ENCODE measurements around the gene COLQ.
"Not testable (repeated sequence)": the region's sequence is repeated elsewhere in the genome, so short reads cannot be mapped to it uniquely, and the experiment has no call there.

Gene COLQ

DNA sequence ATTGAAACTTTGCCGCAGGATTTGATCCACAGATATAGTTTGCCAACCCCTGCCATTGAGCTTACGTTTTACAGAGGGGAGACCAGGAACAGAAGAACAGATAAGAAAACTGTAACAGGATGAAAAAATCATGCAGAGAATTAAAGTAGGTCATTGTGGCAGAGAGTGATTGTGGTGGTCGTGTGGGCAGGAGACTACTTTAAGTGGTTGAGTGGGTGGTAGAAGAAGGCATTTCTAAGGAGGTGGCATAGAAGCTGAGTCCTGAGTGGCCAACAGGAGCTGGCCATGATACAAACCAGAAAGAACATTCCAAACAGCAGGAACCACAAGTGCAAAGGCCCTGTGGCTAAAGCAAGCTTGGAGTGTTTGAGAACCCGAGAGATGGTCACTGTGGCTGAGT is 34.5 kb downstream of the COLQ start:
- Mint-ChIP-seq H3K4me3 (no peak overlapping the region), H3K4me1 (no peaks in the 10 kb centered on the region), H3K27ac (no peak overlapping the region), H3K9me3 (no peaks in the 10 kb centered on the region), H3K27me3 (peaks cover 10% of the 10 kb centered on the region), H3K36me3 (peaks cover 19% of the 10 kb centered on the region)
- no peak for ATAC-seq

DNA sequence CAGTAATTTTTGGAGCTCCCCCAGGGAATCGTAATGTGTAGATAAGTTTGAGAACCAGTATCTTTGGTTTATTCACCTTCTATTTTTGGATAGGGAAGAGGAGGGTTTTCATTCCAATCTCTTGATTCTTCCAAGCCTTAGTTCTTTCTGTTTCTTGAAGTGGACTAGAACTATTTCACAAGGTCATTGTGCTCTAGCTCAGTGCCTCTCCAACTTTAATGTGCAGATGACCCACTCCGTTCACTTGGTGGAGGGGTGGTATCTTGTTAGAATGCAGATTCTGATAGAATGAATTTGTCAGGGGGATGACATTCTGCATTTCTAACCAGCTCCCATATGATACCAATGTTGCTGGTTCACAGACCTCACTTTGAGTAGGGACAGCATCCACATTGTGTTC is 35.5 kb downstream of the COLQ start:
- peaks cover 19% of the 10 kb centered on the region for H3K36me3 Mint-ChIP-seq
- H3K27ac Mint-ChIP-seq: no peak overlapping the region
- H3K9me3 Mint-ChIP-seq: no peaks in the 10 kb centered on the region
- no peaks in the 10 kb centered on the region for H3K4me1 Mint-ChIP-seq
- peaks cover 10% of the 10 kb centered on the region for H3K27me3 Mint-ChIP-seq
- no peak overlapping the region for H3K4me3 Mint-ChIP-seq
- ATAC-seq: no peak

DNA sequence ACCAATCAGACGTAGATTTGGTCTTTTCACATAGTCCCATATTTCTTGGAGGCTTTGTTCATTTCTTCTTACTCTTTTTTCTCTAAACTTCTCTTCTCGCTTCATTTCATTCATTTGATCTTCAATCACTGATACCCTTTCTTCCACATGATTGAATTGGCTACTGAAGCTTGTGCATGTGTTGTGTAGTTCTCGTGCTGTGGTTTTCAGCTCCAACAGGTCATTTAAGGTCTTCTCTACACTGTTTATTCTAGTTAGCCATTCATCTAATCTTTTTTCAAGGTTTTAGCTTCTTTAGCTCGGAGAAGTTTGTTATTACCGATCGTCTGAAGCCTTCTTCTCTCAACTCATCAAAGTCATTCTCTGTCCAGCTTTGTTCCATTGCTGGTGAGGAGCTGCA is 37.0 kb downstream of the COLQ start:
- H3K27ac Mint-ChIP-seq, H3K27me3 Mint-ChIP-seq, H3K4me3 Mint-ChIP-seq, H3K4me1 Mint-ChIP-seq, H3K9me3 Mint-ChIP-seq, ATAC-seq: not testable (repeated sequence)
- peaks cover 19% of the 10 kb centered on the region for H3K36me3 Mint-ChIP-seq

DNA sequence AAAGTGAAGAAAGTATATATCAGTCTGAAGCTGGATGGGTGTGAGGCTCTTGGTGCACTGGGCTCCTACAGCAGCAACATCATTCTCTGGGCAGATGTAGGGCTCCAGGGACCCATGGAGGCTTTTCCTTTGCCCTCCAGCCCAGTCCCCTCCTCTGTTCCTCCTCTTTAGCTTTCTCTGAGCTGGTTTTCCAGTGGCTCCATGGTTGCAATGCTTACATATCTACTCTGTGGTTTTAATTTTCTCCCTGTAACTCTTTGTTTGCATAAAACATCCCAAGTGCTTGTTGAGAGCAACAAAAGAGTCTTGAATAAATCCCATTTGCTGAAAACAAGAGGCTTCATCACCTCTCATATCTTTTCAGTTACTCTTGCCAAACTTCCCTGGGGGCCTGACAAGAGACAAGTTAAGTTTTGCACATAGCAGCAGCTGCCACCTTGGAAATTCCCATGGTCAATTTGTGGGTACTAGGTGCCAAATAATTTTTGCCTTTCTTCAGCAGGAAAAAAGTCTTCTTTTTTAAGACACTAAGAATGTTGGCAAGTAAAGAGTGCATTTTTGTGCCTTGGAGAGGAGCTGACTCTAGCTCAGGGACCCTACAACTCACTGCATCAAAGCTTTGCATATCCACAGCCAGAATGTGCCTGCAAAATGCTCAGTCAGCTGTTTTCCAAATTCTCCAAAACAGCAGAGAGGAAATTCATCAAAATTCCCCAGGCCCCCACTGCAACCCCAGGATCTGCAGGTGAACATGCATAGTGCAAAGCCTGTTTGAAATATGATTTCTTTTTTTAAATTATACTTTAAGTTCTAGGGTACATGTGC is 41.9 kb downstream of the COLQ start:
- H3K4me3 Mint-ChIP-seq: no peak overlapping the region
- H3K9me3 Mint-ChIP-seq: no peaks in the 10 kb centered on the region
- H3K36me3 Mint-ChIP-seq: peaks cover 4% of the 10 kb centered on the region
- ATAC-seq: no peak
- no peaks in the 10 kb centered on the region for H3K4me1 Mint-ChIP-seq
- no peak overlapping the region for H3K27ac Mint-ChIP-seq
- peaks cover 10% of the 10 kb centered on the region for H3K27me3 Mint-ChIP-seq

DNA sequence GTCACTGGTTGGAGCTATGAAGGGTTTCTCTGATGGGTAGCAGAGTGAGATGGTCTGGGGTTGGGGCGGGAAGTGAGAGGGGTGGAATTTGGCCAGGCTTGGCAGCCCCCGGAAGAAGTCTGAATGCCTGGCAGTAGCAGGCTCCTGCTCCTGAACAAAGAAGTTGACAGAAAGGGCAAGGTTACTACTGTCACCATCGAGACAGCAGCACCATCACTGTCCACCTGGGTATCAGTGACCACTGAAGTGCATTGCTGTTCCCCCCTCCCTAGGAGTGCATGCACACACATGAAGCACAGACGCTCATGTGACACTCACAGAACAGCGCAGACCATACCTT is 42.9 kb downstream of the COLQ start:
- no peak for ATAC-seq
- Mint-ChIP-seq H3K36me3 (no peaks in the 10 kb centered on the region), H3K4me1 (no peaks in the 10 kb centered on the region), H3K27ac (no peak overlapping the region), H3K9me3 (no peaks in the 10 kb centered on the region), H3K4me3 (no peak overlapping the region), H3K27me3 (peaks cover 7% of the 10 kb centered on the region)

DNA sequence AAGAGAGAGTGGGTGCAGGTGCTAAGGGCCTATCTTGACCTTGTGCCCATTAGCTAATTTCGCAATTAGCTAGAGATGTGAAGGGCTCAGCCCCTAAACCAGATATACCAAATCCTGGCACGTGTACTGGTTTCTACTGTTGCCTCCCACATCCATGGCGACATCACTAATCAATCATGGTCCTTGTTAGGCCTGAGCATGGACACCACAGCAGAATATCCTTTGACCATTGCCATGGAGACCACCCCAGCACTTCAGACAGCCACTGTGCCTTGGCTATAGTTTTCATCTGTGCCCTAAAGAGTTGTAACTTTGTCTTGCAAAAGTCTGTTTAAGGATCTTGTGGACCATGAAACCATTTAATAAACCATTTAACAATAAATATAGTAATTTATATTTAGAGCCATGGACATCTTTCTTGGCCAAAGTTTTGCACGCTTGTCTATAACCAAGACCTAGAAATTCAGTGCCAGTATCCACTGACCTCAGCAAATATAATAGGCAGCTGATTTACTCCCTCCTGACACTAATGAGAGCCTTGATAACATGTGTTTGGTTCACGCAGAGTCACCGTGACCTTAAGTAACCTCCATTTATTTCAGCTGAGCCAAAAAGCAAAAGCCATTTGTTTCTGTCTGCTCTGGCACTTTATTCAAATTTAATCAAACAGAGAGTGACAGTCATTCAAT is 43.4 kb downstream of the COLQ start:
- Mint-ChIP-seq H3K36me3 (no peaks in the 10 kb centered on the region), H3K27me3 (peaks cover 2% of the 10 kb centered on the region), H3K4me1 (no peaks in the 10 kb centered on the region), H3K27ac (no peak overlapping the region), H3K4me3 (no peak overlapping the region), H3K9me3 (no peaks in the 10 kb centered on the region)
- no peak for ATAC-seq

DNA sequence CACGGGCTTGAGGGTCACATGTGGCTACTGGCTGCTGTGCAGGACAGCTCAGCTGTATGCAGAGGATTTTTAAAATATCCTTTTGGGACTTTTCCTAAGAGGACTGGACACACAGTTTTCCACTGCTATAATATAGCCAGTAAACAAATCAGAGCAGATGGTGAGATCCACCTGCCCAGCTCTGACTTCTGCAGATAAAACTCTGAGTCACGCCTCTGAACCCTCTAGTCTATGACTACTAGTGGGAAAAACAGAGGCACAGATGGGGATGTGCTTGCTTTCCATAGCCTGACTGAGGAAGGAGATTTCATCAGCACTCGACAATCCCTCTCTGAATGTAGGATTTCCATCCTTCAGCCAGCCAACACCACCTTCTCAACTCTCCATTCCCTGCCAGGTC is 45.1 kb downstream of the COLQ start:
- H3K27ac Mint-ChIP-seq: no peak overlapping the region
- no peaks in the 10 kb centered on the region for H3K36me3 Mint-ChIP-seq
- no peaks in the 10 kb centered on the region for H3K4me1 Mint-ChIP-seq
- H3K4me3 Mint-ChIP-seq: no peak overlapping the region
- no peak for ATAC-seq
- H3K27me3 Mint-ChIP-seq: no peaks in the 10 kb centered on the region
- H3K9me3 Mint-ChIP-seq: no peaks in the 10 kb centered on the region

DNA sequence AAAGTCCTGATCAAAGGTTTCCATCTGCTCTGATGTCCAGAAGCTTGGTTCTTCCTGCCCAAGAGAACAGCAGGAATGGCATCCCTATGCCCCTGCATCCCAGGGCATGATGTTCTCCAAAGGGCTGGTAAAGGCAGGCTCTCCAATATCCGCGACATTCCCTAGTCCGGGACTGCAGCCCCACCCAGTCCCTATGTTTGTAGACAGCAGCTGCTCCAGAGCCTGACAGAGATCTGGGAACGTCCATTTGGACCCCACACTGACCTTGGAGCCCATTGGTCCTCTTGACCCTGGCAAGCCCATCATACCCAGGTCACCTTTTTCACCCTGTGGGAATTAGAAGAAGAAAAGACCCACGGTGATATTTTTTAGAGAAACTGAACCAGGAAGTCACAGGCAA is 46.3 kb downstream of the COLQ start:
- no peak overlapping the region for H3K27ac Mint-ChIP-seq
- no peaks in the 10 kb centered on the region for H3K9me3 Mint-ChIP-seq
- no peaks in the 10 kb centered on the region for H3K36me3 Mint-ChIP-seq
- no peaks in the 10 kb centered on the region for H3K27me3 Mint-ChIP-seq
- no peak overlapping the region for H3K4me3 Mint-ChIP-seq
- H3K4me1 Mint-ChIP-seq: no peaks in the 10 kb centered on the region
- ATAC-seq: no peak

DNA sequence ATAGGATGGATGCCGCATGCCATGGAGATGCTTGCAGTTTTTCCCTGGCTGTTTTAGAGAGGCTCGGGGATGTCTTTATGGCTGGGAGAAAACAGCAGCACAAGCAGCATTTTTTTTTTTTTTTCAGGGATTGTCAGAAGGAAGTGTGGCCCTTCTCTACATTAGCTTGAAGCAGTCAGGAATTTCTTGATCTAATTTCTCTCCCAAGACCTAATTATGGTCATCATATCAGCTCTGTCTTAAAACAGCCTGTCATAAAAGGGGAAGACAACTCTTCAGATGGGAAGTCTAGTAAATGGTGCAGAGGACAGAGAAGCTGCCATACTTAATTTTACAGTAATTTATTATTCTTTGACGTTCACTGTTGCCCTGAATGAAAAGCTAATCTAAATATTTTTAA is 49.6 kb downstream of the COLQ start:
- no peak for ATAC-seq
- H3K27ac Mint-ChIP-seq: no peak overlapping the region
- no peaks in the 10 kb centered on the region for H3K36me3 Mint-ChIP-seq
- H3K4me1 Mint-ChIP-seq: no peaks in the 10 kb centered on the region
- H3K4me3 Mint-ChIP-seq: no peak overlapping the region
- no peaks in the 10 kb centered on the region for H3K9me3 Mint-ChIP-seq
- H3K27me3 Mint-ChIP-seq: no peaks in the 10 kb centered on the region

DNA sequence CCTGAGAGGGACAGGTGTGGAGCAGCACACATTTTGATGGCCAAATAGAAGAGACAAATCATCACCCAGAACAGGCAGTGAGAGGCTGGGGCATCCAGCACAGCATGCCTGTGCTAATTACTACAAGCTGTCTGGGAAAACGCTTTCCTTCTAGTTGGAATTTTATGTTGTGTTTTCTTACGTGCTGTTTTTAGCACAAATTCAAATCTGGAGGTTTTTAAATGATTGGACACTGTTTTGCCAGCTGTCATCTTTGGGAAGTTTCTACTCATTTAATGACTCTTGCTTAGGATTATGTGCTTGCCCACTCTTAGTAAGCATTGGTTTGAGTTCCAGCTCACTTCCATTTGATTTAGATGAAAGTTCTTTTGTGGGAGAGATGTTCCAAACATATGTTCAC is 50.7 kb downstream of the COLQ start:
- no peak for ATAC-seq

DNA sequence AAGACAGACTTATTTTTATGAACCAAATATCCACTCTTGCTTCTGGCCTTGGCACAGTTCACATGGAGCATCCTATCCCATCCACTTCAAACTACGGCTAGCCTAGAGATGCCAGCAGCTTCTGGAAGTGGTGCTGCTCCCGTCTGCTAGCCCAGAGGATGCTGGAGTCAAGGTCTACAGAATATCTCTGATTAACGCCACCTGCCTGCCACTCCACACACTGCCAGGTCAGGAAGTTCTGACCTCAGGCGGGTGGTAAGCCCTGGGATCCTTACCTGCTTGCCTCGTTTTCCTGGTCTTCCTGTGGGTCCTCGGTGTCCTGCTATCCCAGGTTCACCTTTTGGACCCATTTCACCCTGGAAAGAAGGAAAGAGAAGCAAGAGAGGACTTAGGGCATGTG is 51.2 kb downstream of the COLQ start:
- no peaks in the 10 kb centered on the region for H3K36me3 Mint-ChIP-seq
- H3K27ac Mint-ChIP-seq: no peak overlapping the region
- no peak for ATAC-seq
- H3K4me3 Mint-ChIP-seq: no peak overlapping the region
- no peaks in the 10 kb centered on the region for H3K27me3 Mint-ChIP-seq
- H3K9me3 Mint-ChIP-seq: no peaks in the 10 kb centered on the region
- H3K4me1 Mint-ChIP-seq: no peaks in the 10 kb centered on the region

More for the DNA sequence above, 50.7 kb downstream of the COLQ start:
- Mint-ChIP-seq H3K4me3 (no peak overlapping the region), H3K4me1 (no peaks in the 10 kb centered on the region), H3K27ac (no peak overlapping the region), H3K27me3 (no peaks in the 10 kb centered on the region), H3K36me3 (no peaks in the 10 kb centered on the region), H3K9me3 (no peaks in the 10 kb centered on the region)

DNA sequence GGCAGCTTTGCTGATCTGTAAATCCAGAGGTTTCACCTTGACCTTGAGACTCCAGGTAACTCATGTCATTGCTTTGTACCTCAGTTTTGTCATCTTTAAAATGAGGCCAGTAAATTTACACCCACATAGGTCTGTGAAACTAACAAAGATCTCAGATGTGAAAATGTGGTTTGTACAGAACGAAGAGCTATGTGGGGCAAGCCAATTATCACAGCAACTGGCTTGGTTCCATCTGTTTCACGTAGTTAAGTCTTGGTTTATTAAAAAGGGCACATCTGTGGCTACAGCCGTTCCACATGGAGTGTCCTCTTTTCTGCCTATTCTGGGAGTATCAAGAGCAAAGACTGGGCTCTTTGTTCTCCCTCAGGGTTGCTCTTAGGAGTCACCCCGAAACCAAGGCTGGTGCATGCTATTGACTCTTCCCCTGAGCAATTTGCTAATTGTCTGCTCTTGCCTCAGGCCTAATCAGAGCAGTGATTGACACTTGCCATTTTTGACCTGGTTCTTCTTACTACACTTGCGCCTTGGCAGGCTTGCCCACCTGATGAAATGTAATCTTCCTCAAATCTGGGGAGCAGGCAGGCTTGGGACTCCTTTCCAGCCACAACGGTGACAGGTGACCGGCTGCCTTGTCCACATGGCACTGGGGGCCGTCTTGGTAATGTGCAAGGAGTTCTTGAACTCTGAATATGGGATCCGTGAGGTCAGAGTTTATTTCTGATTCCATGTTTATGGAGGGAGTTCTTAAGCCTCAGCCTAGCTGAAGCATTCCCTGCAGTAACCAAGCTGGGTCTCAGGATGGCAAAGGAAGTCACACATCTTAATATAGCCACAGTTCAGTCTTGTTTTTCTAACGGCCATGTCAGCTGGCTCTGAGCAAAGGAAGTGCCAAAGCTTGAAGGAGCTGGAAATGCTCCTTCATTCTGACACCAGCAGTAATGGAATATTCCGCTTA is 54.0 kb downstream of the COLQ start:
- Mint-ChIP-seq H3K9me3 (no peaks in the 10 kb centered on the region), H3K27me3 (peaks cover 5% of the 10 kb centered on the region), H3K4me3 (no peak overlapping the region), H3K36me3 (peaks cover 8% of the 10 kb centered on the region), H3K27ac (no peak overlapping the region), H3K4me1 (no peaks in the 10 kb centered on the region)
- no peak for ATAC-seq

DNA sequence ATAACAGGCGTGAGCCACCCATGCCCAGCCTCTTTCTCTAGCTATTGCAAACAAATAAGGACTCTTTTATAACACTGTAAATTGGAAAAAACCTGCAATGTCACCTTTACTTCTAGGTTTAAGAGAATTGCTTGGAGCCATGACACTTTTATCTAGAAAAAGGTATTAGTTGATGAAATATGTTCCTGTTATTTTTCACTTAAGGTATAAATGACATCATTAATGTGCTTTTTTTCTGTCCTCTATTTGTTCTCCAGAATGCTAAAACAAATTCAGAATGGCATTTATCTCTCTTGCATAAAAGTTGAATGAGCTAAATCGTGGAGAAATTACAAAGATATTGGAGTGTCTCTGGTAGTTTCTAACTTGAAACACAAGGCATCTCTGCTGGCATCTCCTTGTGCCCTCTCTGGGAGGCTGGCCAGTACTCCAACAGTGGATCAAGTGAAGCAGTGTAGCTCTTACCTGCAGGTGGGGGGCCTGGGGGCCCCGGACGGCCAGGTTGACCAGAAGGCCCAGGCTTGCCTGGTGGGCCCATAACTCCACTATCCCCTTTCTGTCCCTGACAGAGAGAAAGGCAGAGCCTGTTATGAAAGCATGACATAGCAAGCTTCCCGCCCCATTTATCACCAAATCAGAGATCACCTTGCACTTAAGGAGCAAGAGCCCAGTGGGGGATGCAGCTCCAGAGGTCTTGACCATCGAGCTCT is 55.5 kb downstream of the COLQ start:
- H3K4me3 Mint-ChIP-seq: no peak overlapping the region
- peaks cover 6% of the 10 kb centered on the region for H3K4me1 Mint-ChIP-seq
- peaks cover 8% of the 10 kb centered on the region for H3K36me3 Mint-ChIP-seq
- ATAC-seq: no peak
- peaks cover 8% of the 10 kb centered on the region for H3K27me3 Mint-ChIP-seq
- H3K9me3 Mint-ChIP-seq: no peaks in the 10 kb centered on the region
- no peak overlapping the region for H3K27ac Mint-ChIP-seq

DNA sequence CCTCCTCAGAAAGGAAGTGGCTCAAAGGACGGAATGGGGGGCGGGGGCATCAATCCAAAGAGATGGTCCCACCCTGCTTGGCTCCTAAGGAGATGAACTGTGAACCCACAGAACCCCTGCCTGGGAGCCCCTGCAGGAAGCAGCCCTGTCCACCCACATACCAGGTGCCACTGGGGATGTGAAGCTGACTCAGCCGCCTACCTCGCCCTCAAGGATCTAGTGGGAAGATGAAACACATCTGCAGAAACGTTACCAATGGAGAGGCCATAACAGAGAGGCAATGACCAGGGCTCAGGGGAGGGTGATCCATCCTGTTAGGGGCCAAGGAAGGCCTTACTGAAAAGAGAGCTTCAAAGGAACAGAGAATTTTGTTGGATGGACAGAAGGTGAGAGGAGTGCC is 59.1 kb downstream of the COLQ start:
- no peak overlapping the region for H3K27ac Mint-ChIP-seq

More for the DNA sequence above, 59.1 kb downstream of the COLQ start:
- Mint-ChIP-seq H3K27me3 (peaks cover 8% of the 10 kb centered on the region), H3K4me1 (peaks cover 6% of the 10 kb centered on the region), H3K4me3 (no peak overlapping the region), H3K36me3 (peaks cover 8% of the 10 kb centered on the region), H3K9me3 (peaks cover 3% of the 10 kb centered on the region)
- no peak for ATAC-seq
